Fibroblast of pulmonary artery (primary cell): ENCODE measurements around the gene KRT83.

ENCODE experiments used
- DNase-seq: peaks from one replicate; pipeline ENCODE4 v3.0.0-alpha.2; 2010; ENCODE audit warnings: low read depth
- H3K4me3 ChIP-seq: replicated peaks from 2 replicates; pipeline ENCODE4 v1.5.1; 2011; ENCODE audit warnings: low read depth, mild to moderate bottlenecking, control low read depth, low read length, moderate library complexity
- TF ChIP-seq, protein P1 (sequence below): IDR thresholded peaks from 2 replicates; pipeline ENCODE4 v1.5.1; 2011; ENCODE audit warnings: mild to moderate bottlenecking, control low read depth, low read length, inconsistent platforms; ENCODE audit errors: missing control alignments

KRT83 gene

DNA sequence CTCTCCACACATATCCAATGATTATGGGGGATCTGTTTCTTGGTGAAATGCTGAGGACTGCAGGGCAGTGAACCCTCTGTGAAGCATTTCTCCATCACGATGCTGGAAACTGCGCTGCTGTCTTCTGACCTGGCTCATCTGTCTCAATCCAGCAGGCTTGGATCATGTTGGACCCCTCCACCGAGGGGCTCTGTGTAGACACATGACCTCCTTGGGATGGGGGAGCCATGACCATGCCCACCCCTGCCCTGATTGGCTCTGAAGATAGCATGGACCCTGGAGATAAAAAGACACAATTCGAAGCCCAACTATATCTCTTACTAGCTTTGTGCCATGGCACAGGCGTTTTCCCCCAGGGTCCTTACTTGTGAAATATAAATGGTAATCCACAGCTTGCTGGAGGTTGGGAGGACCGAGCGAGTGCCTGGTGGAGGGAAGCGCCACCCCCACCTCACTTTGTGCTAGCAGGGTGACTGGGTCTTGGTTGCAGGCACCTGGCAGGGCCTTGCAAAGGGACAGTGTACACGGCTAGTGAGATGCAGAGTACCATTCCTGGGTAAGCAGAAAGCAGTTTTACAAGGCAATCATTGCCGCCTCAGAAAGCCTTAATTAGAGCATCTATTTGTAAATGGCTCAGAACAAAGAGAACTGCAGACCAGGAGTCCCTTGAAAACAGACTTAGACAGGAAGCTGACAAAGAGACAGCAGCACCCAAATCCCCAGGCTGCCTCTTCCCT lies 2.4 kb upstream of the KRT83 start:
- DNase-seq: no peak
- TF ChIP-seq, protein P1, sequence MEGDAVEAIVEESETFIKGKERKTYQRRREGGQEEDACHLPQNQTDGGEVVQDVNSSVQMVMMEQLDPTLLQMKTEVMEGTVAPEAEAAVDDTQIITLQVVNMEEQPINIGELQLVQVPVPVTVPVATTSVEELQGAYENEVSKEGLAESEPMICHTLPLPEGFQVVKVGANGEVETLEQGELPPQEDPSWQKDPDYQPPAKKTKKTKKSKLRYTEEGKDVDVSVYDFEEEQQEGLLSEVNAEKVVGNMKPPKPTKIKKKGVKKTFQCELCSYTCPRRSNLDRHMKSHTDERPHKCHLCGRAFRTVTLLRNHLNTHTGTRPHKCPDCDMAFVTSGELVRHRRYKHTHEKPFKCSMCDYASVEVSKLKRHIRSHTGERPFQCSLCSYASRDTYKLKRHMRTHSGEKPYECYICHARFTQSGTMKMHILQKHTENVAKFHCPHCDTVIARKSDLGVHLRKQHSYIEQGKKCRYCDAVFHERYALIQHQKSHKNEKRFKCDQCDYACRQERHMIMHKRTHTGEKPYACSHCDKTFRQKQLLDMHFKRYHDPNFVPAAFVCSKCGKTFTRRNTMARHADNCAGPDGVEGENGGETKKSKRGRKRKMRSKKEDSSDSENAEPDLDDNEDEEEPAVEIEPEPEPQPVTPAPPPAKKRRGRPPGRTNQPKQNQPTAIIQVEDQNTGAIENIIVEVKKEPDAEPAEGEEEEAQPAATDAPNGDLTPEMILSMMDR: no peak
- H3K4me3 ChIP-seq: no peak overlapping the region

DNA sequence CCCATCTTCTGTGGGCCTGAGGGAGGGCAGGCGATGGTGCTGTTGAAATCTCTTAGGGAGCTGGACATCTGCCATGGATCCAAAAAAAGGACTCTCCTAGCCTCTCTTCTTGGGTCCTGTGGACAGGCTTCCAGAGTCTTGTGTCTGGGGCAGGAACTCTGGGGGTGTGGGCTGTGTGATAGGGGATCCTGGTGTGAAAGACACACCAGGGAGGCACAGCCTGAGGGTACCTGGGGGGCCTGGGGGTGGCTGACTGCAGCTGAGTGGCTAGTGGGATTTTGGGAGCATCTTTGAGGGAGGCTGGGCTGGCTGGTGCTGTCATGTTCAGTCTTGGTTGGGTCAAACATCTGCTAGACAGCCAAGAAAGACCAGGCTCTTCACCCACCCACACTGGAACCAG lies 1.8 kb upstream of the KRT83 start:
- H3K4me3 ChIP-seq: no peak overlapping the region
- DNase-seq: no peak
- TF ChIP-seq, protein P1: no peak

DNA sequence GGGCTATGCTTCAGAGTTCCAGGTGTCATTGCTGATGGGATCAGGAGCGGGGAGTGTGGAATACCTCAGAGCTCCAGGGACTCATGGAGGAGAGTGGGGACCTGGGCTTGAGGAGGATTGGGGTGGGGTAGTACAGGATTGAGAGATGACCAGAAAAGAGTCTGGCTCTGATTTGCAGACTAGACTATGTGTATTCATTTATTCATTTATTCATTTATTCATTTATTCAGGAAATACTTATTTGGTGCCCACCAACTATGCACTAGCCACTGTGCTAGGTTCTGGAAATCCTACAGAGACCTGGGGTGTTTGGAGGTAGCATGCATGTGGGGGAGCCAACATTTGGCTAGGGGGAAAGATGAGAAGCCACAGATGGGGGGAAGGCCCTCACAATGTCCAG lies 871 bp upstream of the KRT83 start:
- DNase-seq: no peak

DNA sequence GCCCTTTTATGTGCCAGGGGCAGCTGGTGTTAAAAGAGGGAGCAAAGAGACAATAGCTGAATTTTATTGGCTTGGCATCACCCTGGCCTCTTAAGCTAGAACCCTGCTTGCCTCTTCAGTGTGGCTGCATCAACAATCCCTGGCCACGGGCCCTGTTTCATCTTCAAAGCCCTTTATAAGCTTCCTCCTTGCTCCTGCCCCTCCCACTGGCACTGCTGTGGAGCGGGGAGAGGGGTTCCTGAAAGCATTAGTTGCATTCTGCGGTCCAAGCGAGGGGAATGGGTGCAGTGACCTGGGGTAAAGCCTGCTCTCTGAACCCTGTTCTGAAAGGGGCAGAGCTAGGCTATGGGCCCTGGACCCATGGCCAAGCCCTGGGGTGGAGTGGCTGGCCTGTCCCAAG lies 220 bp upstream of the KRT83 start:
- no peak overlapping the region for H3K4me3 ChIP-seq
- no peak for DNase-seq

More for the DNA sequence above, 871 bp upstream of the KRT83 start:
- TF ChIP-seq, protein P1: no peak
- H3K4me3 ChIP-seq: no peak overlapping the region

DNA sequence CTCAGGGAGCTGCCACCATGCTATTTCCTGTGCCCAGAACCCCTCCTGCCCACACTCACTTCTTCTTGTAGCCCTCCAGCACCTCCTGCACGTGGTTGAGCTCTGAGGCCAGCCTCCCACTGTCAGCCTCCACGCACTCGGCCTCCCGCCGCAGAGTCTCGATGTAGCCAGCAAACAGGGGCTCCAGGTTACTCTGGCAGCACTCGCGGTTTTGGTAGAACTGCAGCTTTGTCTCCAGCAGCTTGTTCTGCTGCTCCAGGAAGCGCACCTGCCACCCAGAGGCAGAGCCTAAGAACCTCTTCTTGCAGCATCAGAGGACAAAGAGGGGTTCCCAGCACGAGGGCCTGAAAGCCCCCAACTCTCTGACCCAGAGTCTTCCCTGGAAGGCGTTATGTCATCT lies 2.1 kb downstream of the KRT83 start:
- no peak for DNase-seq
- TF ChIP-seq, protein P1: no peak
- no peak overlapping the region for H3K4me3 ChIP-seq

More for the DNA sequence above, 220 bp upstream of the KRT83 start:
- TF ChIP-seq, protein P1: no peak

DNA sequence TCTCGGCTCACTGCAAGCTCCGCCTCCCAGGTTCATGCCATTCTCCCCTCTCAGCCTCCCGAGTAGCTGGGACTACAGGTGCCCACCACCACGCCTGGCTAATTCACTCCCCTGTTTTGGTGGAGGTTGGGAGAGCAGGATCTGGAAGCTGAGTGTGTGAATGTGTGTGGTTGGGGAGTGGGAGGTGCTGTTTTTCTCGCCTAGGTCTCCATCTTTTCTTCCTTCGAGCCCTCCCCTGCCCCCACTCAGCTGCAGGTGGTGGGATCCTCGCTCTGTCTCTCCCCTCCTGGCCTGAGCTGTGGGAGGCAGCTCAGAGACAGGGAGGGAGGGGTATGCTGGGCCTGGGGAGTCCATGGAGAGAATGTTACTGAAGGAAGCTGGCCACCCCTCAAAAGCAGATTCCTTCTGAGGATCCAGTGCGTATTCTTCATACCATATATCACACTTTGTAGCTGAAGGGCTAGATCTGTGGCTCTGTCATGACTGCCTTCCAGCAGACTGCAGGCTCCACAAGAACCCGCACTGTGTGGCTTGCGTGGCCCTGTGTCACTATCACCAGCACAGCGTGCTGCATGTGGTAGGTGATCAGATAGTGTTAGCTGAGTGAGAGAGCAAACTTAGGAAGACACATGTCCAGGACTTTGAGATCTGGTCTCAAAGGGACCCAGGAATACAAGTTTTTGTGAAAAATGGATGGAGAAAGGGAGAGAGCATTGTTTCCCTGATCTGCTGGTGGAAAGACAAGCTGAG lies 2.8 kb downstream of the KRT83 start:
- TF ChIP-seq, protein P1: no peak
- H3K4me3 ChIP-seq: no peak overlapping the region
- no peak for DNase-seq
